ENCODE data around the gene DUSP1. TPM values are rescaled to one million over a fixed set of nuclear protein-coding genes. Genes with fewer than 3 reads are reported as not detected.
A peak's percentile ranks its signal among the peaks of the same experiment; 100 is the strongest.

Gene DUSP1
- total and polyA plus RNA-seq, 8 donors = 76.4 to 690 (median 288) TPM

GRCh38 chr5:172723508-172723907 lies 47.5 kb downstream of the DUSP1 start:
- no peaks in the 10 kb centered on the region for H3K36me3 ChIP-seq
- no peak for DNase-seq
- H3K27me3 ChIP-seq = no peaks in the 10 kb centered on the region
- 70 to 81% (median 73%) methylated on average over 2 of the region's 2 CpGs for WGBS, 5 donors
- no peaks in the 10 kb centered on the region for H3K9me3 ChIP-seq
- no peak overlapping the region for H3K4me3 ChIP-seq
- intact Hi-C loops (cut with DNase I; ENCODE audit: low total_unique reads) = no loop called here
- TF ChIP-seq POLR2A (IDR thresholded peaks at IDR 0.05) = no peak
- peaks cover 5 to 16% (median 10%) of the 10 kb centered on the region in 4 donors for H3K4me1 ChIP-seq
- H3K27ac ChIP-seq = no peak overlapping the region

DNA sequence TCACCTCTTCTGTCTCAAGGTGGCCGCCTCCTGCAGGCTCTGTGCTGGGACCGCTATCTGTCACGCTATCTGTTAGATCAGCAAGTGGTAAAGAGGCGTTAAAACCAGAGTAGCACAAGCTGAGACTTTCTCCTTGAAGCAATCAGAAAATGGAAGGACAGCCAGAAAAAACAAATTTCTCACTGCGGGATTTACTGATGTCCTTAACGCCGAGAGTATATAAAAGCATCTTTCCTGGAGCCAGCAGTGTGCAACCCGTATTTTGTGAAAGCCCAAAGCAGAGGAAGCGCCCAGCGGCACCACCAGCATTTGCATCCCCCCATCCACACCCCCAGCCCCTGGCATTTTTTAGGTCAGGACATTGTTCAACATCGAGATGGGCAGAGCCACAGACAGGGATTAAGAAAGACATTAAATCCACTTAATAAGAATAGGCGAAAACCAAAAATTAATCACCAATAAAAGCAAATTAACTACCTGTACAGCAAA lies 48.6 kb downstream of the DUSP1 start:
- H3K27ac ChIP-seq = peak overlapping the region in 3 of 5 donors; percentile 13 to 75 (median 44)
- WGBS, 5 donors = 54 to 64% (median 58%) methylated on average over 12 of the region's 12 CpGs

GRCh38 chr5:172721455-172722326 lies 49.3 kb downstream of the DUSP1 start:
- Histone ChIP-seq H3K36me3 (no peaks in the 10 kb centered on the region), H3K9me3 (no peaks in the 10 kb centered on the region), H3K4me3 (no peak overlapping the region), H3K4me1 (peaks cover 13 to 26% (median 18%) of the 10 kb centered on the region in 4 donors), H3K27me3 (no peaks in the 10 kb centered on the region), H3K27ac (peak overlapping the region in 3 of 5 donors; percentile 34 to 75 (median 44))
- intact Hi-C loops (cut with DNase I; ENCODE audit: low total_unique reads) = no loop called here
- DNase-seq = peak in 1 of 2 donors; percentile 77
- WGBS, 5 donors = 46 to 55% (median 52%) methylated on average over 17 of the region's 17 CpGs
- TF ChIP-seq POLR2A (IDR thresholded peaks at IDR 0.05) (no peak), POLR2AphosphoS5 (IDR thresholded peaks at IDR 0.05) (peak; percentile 60 to 93 (median 60))

More for the DNA sequence above, 48.6 kb downstream of the DUSP1 start:
- DNase-seq = no peak
- no peak for TF ChIP-seq POLR2A (IDR thresholded peaks at IDR 0.05)
- Histone ChIP-seq H3K4me3 (no peak overlapping the region), H3K36me3 (no peaks in the 10 kb centered on the region), H3K27me3 (no peaks in the 10 kb centered on the region), H3K9me3 (no peaks in the 10 kb centered on the region), H3K4me1 (peaks cover 9 to 19% (median 12%) of the 10 kb centered on the region in 4 donors)
- intact Hi-C loops (cut with DNase I; ENCODE audit: low total_unique reads) = no loop called here

DNA sequence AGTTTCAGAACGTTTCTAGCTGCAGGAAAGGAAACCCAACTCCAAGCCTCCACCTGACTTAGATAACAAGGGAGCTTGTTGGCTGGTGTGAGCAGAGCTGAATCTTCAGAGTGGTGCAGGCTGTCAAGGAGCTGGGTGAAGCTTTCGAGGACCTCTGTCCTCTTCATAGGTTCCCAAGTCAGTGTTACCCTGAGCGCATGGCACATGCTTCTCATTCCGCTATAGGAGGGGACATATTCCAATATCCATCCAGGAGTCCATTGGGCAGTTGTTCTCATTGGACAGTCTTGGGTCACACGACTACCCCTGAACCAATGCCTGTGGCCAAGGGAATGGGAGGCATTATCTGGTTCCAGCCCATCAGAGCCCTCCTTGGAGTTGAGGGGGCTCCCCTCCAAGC lies 50.3 kb downstream of the DUSP1 start:
- WGBS, 5 donors = 71 to 78% (median 76%) methylated on average over 5 of the region's 5 CpGs
- no peak for DNase-seq

GRCh38 chr5:172719211-172719610 lies 51.8 kb downstream of the DUSP1 start:
- WGBS, 5 donors = 85 to 97% (median 92%) methylated on average over 4 of the region's 4 CpGs
- no peaks in the 10 kb centered on the region for H3K9me3 ChIP-seq
- peaks cover 26 to 38% (median 28%) of the 10 kb centered on the region in 4 donors for H3K4me1 ChIP-seq
- H3K27ac ChIP-seq = no peak overlapping the region
- TF ChIP-seq, protein P1, sequence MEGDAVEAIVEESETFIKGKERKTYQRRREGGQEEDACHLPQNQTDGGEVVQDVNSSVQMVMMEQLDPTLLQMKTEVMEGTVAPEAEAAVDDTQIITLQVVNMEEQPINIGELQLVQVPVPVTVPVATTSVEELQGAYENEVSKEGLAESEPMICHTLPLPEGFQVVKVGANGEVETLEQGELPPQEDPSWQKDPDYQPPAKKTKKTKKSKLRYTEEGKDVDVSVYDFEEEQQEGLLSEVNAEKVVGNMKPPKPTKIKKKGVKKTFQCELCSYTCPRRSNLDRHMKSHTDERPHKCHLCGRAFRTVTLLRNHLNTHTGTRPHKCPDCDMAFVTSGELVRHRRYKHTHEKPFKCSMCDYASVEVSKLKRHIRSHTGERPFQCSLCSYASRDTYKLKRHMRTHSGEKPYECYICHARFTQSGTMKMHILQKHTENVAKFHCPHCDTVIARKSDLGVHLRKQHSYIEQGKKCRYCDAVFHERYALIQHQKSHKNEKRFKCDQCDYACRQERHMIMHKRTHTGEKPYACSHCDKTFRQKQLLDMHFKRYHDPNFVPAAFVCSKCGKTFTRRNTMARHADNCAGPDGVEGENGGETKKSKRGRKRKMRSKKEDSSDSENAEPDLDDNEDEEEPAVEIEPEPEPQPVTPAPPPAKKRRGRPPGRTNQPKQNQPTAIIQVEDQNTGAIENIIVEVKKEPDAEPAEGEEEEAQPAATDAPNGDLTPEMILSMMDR (IDR thresholded peaks at IDR 0.05) = no peak
- no peak for TF ChIP-seq POLR2AphosphoS5 (IDR thresholded peaks at IDR 0.05)
- TF ChIP-seq POLR2A (IDR thresholded peaks at IDR 0.05) = no peak
- no peak for TF ChIP-seq EP300 (IDR thresholded peaks at IDR 0.05)
- H3K4me3 ChIP-seq = no peak overlapping the region
- intact Hi-C loops (cut with DNase I; ENCODE audit: low total_unique reads) = loop anchor here (10.0 kb wide), 1 partner anchor 46 kb away; no protein-coding TSS in a partner anchor
- H3K27me3 ChIP-seq = no peaks in the 10 kb centered on the region
- no peaks in the 10 kb centered on the region for H3K36me3 ChIP-seq
- no peak for DNase-seq

More for the DNA sequence above, 50.3 kb downstream of the DUSP1 start:
- no peak overlapping the region for H3K4me3 ChIP-seq
- intact Hi-C loops (cut with DNase I; ENCODE audit: low total_unique reads) = no loop called here
- no peak for TF ChIP-seq POLR2A (IDR thresholded peaks at IDR 0.05)
- TF ChIP-seq POLR2AphosphoS5 (IDR thresholded peaks at IDR 0.05) = no peak
- TF ChIP-seq, protein P1 (IDR thresholded peaks at IDR 0.05) = no peak
- no peak for TF ChIP-seq EP300 (IDR thresholded peaks at IDR 0.05)
- peak overlapping the region in 1 of 5 donors; percentile 75 for H3K27ac ChIP-seq
- no peaks in the 10 kb centered on the region for H3K36me3 ChIP-seq
- H3K4me1 ChIP-seq = peaks cover 13 to 30% (median 18%) of the 10 kb centered on the region in 4 donors
- no peaks in the 10 kb centered on the region for H3K27me3 ChIP-seq
- no peaks in the 10 kb centered on the region for H3K9me3 ChIP-seq
